Natural killer cell (primary cell): ENCODE measurements around the gene SPAG17. TPM values are rescaled to one million over a fixed set of nuclear protein-coding genes. Genes with fewer than 3 reads are reported as not detected.

ENCODE experiments used
- ATAC-seq, 3 donors: fragments of 150-1000 bp in 2 of 3; fragments of 200-7000 bp in 1 of 3; cut with Tn5 transposase; 1 replicate in 1 of 3; 2 replicates in 2 of 3; pipeline ENCODE4 v1.10.0; 2021; ENCODE audit warnings: mild to moderate bottlenecking in 2 of 3, moderate library complexity in 2 of 3
- DNase-seq, 2 donors: peaks; one replicate each; pipeline versions ENCODE4 v3.0.0 to v3.0.0-alpha.2; 2013 to 2021; ENCODE audit warnings: mixed read lengths in 1 of 2
- H3K27ac ChIP-seq: one replicate; pipeline ENCODE4 v1.5.1; 2013; ENCODE audit warnings: mild to moderate bottlenecking, low read length
- H3K27me3 ChIP-seq: one replicate; pipeline ENCODE4 v1.6.1; 2013; ENCODE audit warnings: low read length; ENCODE audit not compliant: control insufficient read depth, insufficient read depth
- H3K36me3 ChIP-seq: one replicate; pipeline ENCODE4 v1.6.1; 2013; ENCODE audit warnings: low read length; ENCODE audit not compliant: control insufficient read depth, insufficient read depth
- H3K4me1 ChIP-seq: one replicate; pipeline ENCODE4 v1.6.1; 2013; ENCODE audit warnings: low read length; ENCODE audit not compliant: control insufficient read depth, insufficient read depth
- H3K4me3 ChIP-seq: one replicate; pipeline ENCODE4 v1.5.1; 2013; ENCODE audit warnings: low read length
- H3K9me3 ChIP-seq: one replicate; pipeline ENCODE4 v1.6.1; 2013; ENCODE audit warnings: low read length; ENCODE audit not compliant: control insufficient read depth, insufficient read depth
- H3K27ac Mint-ChIP-seq, 2 donors: one replicate each; pipeline ENCODE4 v1.8.0; 2022; ENCODE audit warnings: mild to moderate bottlenecking in 2 of 2, mixed read lengths in 2 of 2, moderate library complexity in 1 of 2
- H3K27me3 Mint-ChIP-seq, 2 donors: one replicate each; pipeline ENCODE4 v1.8.0; 2022; ENCODE audit warnings: low read depth in 2 of 2, mixed read lengths in 2 of 2
- H3K36me3 Mint-ChIP-seq: one replicate; pipeline ENCODE4 v1.8.0; 2022; ENCODE audit warnings: mixed read lengths
- H3K4me1 Mint-ChIP-seq, 2 donors: one replicate each; pipeline ENCODE4 v1.8.0; 2022; ENCODE audit warnings: mixed read lengths in 2 of 2
- H3K4me3 Mint-ChIP-seq: one replicate; pipeline ENCODE4 v1.8.0; 2022; ENCODE audit warnings: mild to moderate bottlenecking, moderate library complexity, mixed read lengths
- H3K9me3 Mint-ChIP-seq, 2 donors: one replicate each; pipeline ENCODE4 v1.8.0; 2022; ENCODE audit warnings: mixed read lengths in 2 of 2
- WGBS: methylation state at CpG from one replicate; pipeline ENCODE4 v1.1.7; 2013; ENCODE audit warnings: missing lambda C conversion rate; ENCODE audit not compliant: insufficient coverage; 5-methylcytosine and 5-hydroxymethylcytosine counted together
- intact Hi-C: fragments of 100-400 bp; cut with micrococcal nuclease; formaldehyde crosslinking; loops from one replicate; pipeline ENCODE4 v1.14.2; 2022
- total RNA-seq, 4 donors: library from RNA; stranded (reverse); fragments of 120-200 nt in 1 of 4; gene quantifications; one replicate each; pipeline versions ENCODE4 v1.2.3 to v1.2.4, GENCODE V29; 2013 to 2022
- TF ChIP-seq, protein P1 (sequence below): fragments of 200-600 bp; IDR thresholded peaks from one replicate; pipeline ENCODE4 v1.8.0; 2022; ENCODE audit warnings: antibody characterized with exemption

SPAG17 gene
- total RNA-seq, 3 donors from 2014 or later (not counting 1 experiment from before 2014, with no cell fraction given): not detected

DNA sequence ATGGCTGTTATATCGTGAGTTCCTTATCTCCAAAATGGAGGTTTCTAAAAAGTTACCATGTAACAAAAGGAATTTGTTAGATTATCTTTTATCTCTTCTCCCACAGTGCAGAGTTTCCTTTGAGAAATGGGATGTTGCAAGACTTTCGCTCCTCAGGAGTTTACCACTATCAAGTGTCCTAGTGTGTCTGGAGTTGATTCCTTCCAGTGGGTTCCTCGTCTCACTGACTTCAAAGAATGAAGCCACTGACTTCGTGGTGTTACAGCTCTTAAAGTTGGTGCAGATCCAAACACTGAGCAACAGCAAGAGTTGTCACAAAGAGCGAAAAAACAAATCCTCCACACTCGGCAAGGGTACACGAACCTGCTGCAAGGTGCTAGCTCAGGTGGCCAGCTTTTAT, 37.0 kb downstream of the SPAG17 start:
- Histone ChIP-seq H3K9me3 (no peaks in the 10 kb centered on the region), H3K4me3 (no peak overlapping the region), H3K4me1 (no peaks in the 10 kb centered on the region), H3K27ac (no peak overlapping the region), H3K36me3 (no peaks in the 10 kb centered on the region), H3K27me3 (no peaks in the 10 kb centered on the region)
- ATAC-seq: no peak
- Mint-ChIP-seq H3K27ac (no peak overlapping the region), H3K27me3 (no peaks in the 10 kb centered on the region), H3K36me3 (no peaks in the 10 kb centered on the region), H3K4me3 (no peak overlapping the region), H3K9me3 (peaks cover 0 to 3% of the 10 kb centered on the region in 2 donors), H3K4me1 (peaks cover 0 to 7% of the 10 kb centered on the region in 2 donors)
- 87% methylated on average over 6 of the region's 7 CpGs for WGBS
- intact Hi-C loops: no loop called here
- DNase-seq: no peak
- TF ChIP-seq, protein P1, sequence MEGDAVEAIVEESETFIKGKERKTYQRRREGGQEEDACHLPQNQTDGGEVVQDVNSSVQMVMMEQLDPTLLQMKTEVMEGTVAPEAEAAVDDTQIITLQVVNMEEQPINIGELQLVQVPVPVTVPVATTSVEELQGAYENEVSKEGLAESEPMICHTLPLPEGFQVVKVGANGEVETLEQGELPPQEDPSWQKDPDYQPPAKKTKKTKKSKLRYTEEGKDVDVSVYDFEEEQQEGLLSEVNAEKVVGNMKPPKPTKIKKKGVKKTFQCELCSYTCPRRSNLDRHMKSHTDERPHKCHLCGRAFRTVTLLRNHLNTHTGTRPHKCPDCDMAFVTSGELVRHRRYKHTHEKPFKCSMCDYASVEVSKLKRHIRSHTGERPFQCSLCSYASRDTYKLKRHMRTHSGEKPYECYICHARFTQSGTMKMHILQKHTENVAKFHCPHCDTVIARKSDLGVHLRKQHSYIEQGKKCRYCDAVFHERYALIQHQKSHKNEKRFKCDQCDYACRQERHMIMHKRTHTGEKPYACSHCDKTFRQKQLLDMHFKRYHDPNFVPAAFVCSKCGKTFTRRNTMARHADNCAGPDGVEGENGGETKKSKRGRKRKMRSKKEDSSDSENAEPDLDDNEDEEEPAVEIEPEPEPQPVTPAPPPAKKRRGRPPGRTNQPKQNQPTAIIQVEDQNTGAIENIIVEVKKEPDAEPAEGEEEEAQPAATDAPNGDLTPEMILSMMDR: no peak

- no peaks in the 10 kb centered on the region for H3K36me3 Mint-ChIP-seq
- intact Hi-C loops: no loop called here
- no peak overlapping the region for H3K27ac Mint-ChIP-seq
- Histone ChIP-seq H3K36me3 (no peaks in the 10 kb centered on the region), H3K4me1 (no peaks in the 10 kb centered on the region), H3K27ac (no peak overlapping the region), H3K27me3 (no peaks in the 10 kb centered on the region), H3K9me3 (no peaks in the 10 kb centered on the region), H3K4me3 (no peak overlapping the region)
- no peak overlapping the region for H3K4me3 Mint-ChIP-seq
- TF ChIP-seq, protein P1: no peak
- peaks cover 0 to 3% of the 10 kb centered on the region in 2 donors for H3K4me1 Mint-ChIP-seq
- H3K9me3 Mint-ChIP-seq: peaks cover 0 to 3% of the 10 kb centered on the region in 2 donors
- H3K27me3 Mint-ChIP-seq: no peaks in the 10 kb centered on the region
- DNase-seq (no peak), ATAC-seq (no peak)
- no CpG with 5 or more reads among the region's 1 CpG for WGBS
Measured at GRCh38 chr1:118147522-118147921, 37.5 kb downstream of the SPAG17 start.

DNA sequence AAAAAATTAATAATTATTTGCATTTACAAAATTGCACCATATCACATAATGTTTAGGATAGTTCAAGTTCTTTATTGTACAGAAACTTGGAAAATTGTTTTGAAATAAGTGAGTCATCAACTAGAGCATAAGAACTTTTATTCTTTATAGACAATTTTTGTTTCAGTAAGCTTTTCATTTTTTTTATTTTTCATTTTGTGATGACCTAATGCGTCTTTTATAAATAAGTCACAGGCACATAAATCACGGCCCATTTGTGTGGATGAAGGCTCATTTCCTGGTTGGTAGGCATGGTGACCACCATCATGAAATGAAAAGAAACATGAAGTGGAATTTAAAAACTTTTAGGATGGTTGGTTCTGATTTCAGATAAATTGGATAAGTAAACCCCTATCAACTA, 39.3 kb downstream of the SPAG17 start:
- no peaks in the 10 kb centered on the region for H3K4me1 Mint-ChIP-seq
- H3K4me3 ChIP-seq: no peak overlapping the region
- no peaks in the 10 kb centered on the region for H3K36me3 Mint-ChIP-seq
- no peak overlapping the region for H3K27ac ChIP-seq
- no peaks in the 10 kb centered on the region for H3K36me3 ChIP-seq
- no peaks in the 10 kb centered on the region for H3K27me3 ChIP-seq
- ATAC-seq: no peak
- H3K27ac Mint-ChIP-seq: no peak overlapping the region
- TF ChIP-seq, protein P1: no peak
- WGBS: 100% methylated on average over 2 of the region's 2 CpGs
- intact Hi-C loops: no loop called here
- no peaks in the 10 kb centered on the region for H3K27me3 Mint-ChIP-seq
- no peaks in the 10 kb centered on the region for H3K9me3 ChIP-seq
- DNase-seq: no peak
- H3K4me1 ChIP-seq: no peaks in the 10 kb centered on the region
- H3K4me3 Mint-ChIP-seq: no peak overlapping the region
- H3K9me3 Mint-ChIP-seq: peaks cover 0 to 3% of the 10 kb centered on the region in 2 donors

- ATAC-seq (no peak), DNase-seq (no peak)
- Histone ChIP-seq H3K4me3 (no peak overlapping the region), H3K9me3 (no peaks in the 10 kb centered on the region), H3K36me3 (no peaks in the 10 kb centered on the region), H3K27ac (no peak overlapping the region), H3K27me3 (no peaks in the 10 kb centered on the region), H3K4me1 (no peaks in the 10 kb centered on the region)
- 91% methylated on average over 7 of the region's 7 CpGs for WGBS
- H3K36me3 Mint-ChIP-seq: no peaks in the 10 kb centered on the region
- no peak overlapping the region for H3K27ac Mint-ChIP-seq
- H3K4me1 Mint-ChIP-seq: no peaks in the 10 kb centered on the region
- TF ChIP-seq, protein P1: no peak
- H3K4me3 Mint-ChIP-seq: no peak overlapping the region
- H3K27me3 Mint-ChIP-seq: no peaks in the 10 kb centered on the region
- intact Hi-C loops: no loop called here
- peaks cover 0 to 3% of the 10 kb centered on the region in 2 donors for H3K9me3 Mint-ChIP-seq
Measured at GRCh38 chr1:118144684-118145083, 40.3 kb downstream of the SPAG17 start.
